Fibroblast of pulmonary artery (primary cell): Measurements from ENCODE around the gene ARL6IP4.

Source experiments
- DNase-seq: peaks from one replicate; pipeline ENCODE4 v3.0.0-alpha.2; 2010; ENCODE audit warnings: low read depth
- H3K4me3 ChIP-seq: replicated peaks from 2 replicates; pipeline ENCODE4 v1.5.1; 2011; ENCODE audit warnings: low read depth, mild to moderate bottlenecking, control low read depth, low read length, moderate library complexity
- CTCF ChIP-seq: IDR thresholded peaks from 2 replicates; pipeline ENCODE4 v1.5.1; 2011; ENCODE audit warnings: mild to moderate bottlenecking, control low read depth, low read length, inconsistent platforms; ENCODE audit errors: missing control alignments

ARL6IP4 gene

GRCh38 chr12:122958198-122958888 lies 22.1 kb upstream of the ARL6IP4 start:
- TF ChIP-seq CTCF = no peak
- DNase-seq = peak; percentile 99
- H3K4me3 ChIP-seq = no peak overlapping the region

- no peak overlapping the region for H3K4me3 ChIP-seq
- no peak for DNase-seq
- no peak for TF ChIP-seq CTCF
These were observed 20.8 kb upstream of the ARL6IP4 start for GRCh38 chr12:122959566-122960192.

- H3K4me3 ChIP-seq = no peak overlapping the region
- no peak for DNase-seq
- no peak for TF ChIP-seq CTCF
These were observed 20.3 kb upstream of the ARL6IP4 start for GRCh38 chr12:122960193-122960569.

- TF ChIP-seq CTCF = no peak
- H3K4me3 ChIP-seq = no peak overlapping the region
- no peak for DNase-seq
These were observed 18.8 kb upstream of the ARL6IP4 start for GRCh38 chr12:122961531-122962329.

- no peak for TF ChIP-seq CTCF
- H3K4me3 ChIP-seq = no peak overlapping the region
- DNase-seq = peak; percentile 60
These were observed 16.6 kb upstream of the ARL6IP4 start for GRCh38 chr12:122963941-122964265.

GRCh38 chr12:122964439-122965257 lies 15.8 kb upstream of the ARL6IP4 start:
- DNase-seq = no peak
- H3K4me3 ChIP-seq = no peak overlapping the region
- no peak for TF ChIP-seq CTCF
